Measurements from ENCODE around the gene DCXR. TPM values are rescaled to one million over a fixed set of nuclear protein-coding genes. Genes with fewer than 3 reads are reported as not detected.
A peak's percentile ranks its signal among the peaks of the same experiment; 100 is the strongest.

DCXR gene
- total RNA-seq, 2 experiments from 2014 or later: 110 to 115 TPM

DNA sequence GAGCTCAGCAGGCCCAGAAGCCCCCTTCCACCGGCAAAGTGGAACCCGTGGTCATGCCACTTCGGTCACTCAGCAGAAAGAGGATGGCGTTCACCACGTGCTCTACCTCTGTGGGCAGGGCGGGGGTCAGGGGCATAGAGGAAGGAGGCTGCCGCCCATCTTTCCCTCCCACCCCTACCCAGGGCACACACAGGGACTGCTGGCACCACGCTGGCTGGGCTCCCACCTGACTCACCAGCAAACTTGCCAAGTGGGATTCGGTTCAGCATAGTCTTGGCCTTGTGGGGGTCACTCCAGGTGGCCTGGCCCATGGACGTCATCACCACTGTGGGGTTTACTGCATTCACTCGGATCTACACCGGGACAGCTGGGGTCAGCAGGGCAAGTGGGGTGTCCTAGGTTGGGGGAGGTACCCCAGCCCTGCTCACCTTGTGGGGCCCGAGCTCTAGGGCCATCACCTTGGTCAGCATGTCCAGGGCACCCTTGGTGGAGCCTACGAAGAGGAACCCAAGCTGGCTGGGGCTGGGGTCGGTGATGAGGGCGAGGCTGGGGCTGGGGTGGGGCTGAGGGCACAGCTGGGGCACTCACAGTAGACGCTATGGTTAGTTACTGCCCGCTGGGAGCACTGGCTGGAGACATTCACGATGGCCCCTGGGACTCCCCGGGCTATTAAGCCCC lies 1.4 kb downstream of the DCXR start:
- POLR2A ChIA-PET: interaction anchor here (0.7 to 1.2 kb wide), 2 partner anchors 13 to 15 kb away, joined by 3 read pairs; partner anchors contain the start of genes CENPX and LRRC45
- DNase-seq: no peak
- no peak overlapping the region for H3K27ac Mint-ChIP-seq
- no peak for ATAC-seq (ENCODE audit: low read depth)
- H3K4me1 Mint-ChIP-seq: peaks cover 20% of the 10 kb centered on the region
- no peaks in the 10 kb centered on the region for H3K9me3 Mint-ChIP-seq
- no peaks in the 10 kb centered on the region for H3K27me3 Mint-ChIP-seq
- H3K4me3 Mint-ChIP-seq: peak overlapping the region; percentile 91
- peaks cover 9% of the 10 kb centered on the region for H3K36me3 Mint-ChIP-seq

- no peak for DNase-seq
- POLR2A ChIA-PET: interaction anchor here (0.7 to 1.0 kb wide), 2 partner anchors 13 to 63 kb away, joined by 3 to 4 read pairs; partner anchors contain the start of genes CENPX, FASN and LRRC45
- Mint-ChIP-seq H3K27me3 (no peaks in the 10 kb centered on the region), H3K36me3 (peaks cover 9% of the 10 kb centered on the region), H3K4me1 (peaks cover 21% of the 10 kb centered on the region), H3K4me3 (peak overlapping the region; percentile 29), H3K9me3 (no peaks in the 10 kb centered on the region), H3K27ac (no peak overlapping the region)
- no peak for ATAC-seq (ENCODE audit: low read depth)
Observed at GRCh38 chr17:82035488-82035887, 2.0 kb downstream of the DCXR start.

DNA sequence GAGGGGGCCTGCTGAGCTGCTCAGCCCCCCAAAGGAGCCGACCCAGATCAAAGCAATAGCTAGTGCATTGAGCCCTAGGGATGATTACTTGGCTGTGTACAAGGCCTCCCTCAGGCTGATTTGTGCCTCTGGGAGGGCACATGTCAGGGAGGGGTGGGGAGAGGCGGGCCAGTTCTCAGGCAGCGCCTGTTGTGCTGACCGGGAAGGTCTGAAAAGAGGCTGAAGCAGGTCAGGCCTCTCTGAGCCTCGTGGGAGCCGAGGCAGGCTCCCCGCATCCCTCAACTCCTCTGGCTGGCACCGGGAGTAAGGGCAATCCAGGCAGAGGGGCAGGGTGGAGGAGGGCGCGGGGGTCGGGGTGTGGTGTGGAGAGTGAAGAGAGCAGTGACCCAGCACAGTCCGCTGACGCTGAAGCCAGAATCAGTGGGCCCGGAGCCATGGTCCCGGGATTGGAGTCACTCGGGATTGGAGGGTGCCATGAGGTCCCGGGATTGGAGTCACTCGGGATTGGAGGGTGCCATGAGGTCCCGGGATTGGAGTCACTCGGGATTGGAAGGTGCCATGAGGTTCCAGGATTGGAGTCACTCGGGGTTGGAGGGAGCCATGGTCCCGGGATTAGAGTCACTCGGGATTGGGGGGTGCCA lies 3.0 kb downstream of the DCXR start:
- Mint-ChIP-seq H3K4me1 (peaks cover 25% of the 10 kb centered on the region), H3K36me3 (peaks cover 12% of the 10 kb centered on the region), H3K4me3 (no peak overlapping the region), H3K27ac (no peak overlapping the region), H3K9me3 (no peaks in the 10 kb centered on the region), H3K27me3 (no peaks in the 10 kb centered on the region)
- POLR2A ChIA-PET: interaction anchor here (1.0 kb wide), 1 partner anchor 64 kb away, joined by 4 read pairs; the partner anchor contains the start of gene FASN
- ATAC-seq (ENCODE audit: low read depth) (no peak), DNase-seq (no peak)

GRCh38 chr17:82033359-82034085 lies 4.0 kb downstream of the DCXR start:
- peaks cover 13% of the 10 kb centered on the region for H3K36me3 Mint-ChIP-seq
- ATAC-seq (ENCODE audit: low read depth): no peak

GRCh38 chr17:82031885-82032627 lies 5.4 kb downstream of the DCXR start:
- H3K9me3 Mint-ChIP-seq: no peaks in the 10 kb centered on the region
- H3K27ac Mint-ChIP-seq: no peak overlapping the region
- DNase-seq (peak; percentile 68), ATAC-seq (ENCODE audit: low read depth) (peak; percentile 40)
- H3K27me3 Mint-ChIP-seq: no peaks in the 10 kb centered on the region
- H3K4me1 Mint-ChIP-seq: peaks cover 15% of the 10 kb centered on the region
- peaks cover 13% of the 10 kb centered on the region for H3K36me3 Mint-ChIP-seq
- H3K4me3 Mint-ChIP-seq: peak overlapping the region; percentile 44
- POLR2A ChIA-PET: interaction anchor here (0.9 to 1.0 kb wide), 3 partner anchors 9 to 124 kb away, joined by 3 read pairs; partner anchors contain the start of genes CENPX and LRRC45

More at GRCh38 chr17:82033359-82034085, 4.0 kb downstream of the DCXR start:
- Mint-ChIP-seq H3K27ac (no peak overlapping the region), H3K4me3 (no peak overlapping the region), H3K27me3 (no peaks in the 10 kb centered on the region), H3K9me3 (no peaks in the 10 kb centered on the region), H3K4me1 (peaks cover 18% of the 10 kb centered on the region)
- DNase-seq: no peak
- POLR2A ChIA-PET: no interaction called here

- no peaks in the 10 kb centered on the region for H3K9me3 Mint-ChIP-seq
- H3K27ac Mint-ChIP-seq: peak within 1 kb of the TSS; percentile 71
- peak within 1 kb of the TSS; percentile 77 for H3K4me3 Mint-ChIP-seq
- DNase-seq (no peak), ATAC-seq (ENCODE audit: low read depth) (peak; percentile 28)
- H3K4me1 Mint-ChIP-seq: peaks cover 17% of the 10 kb centered on the region
- POLR2A ChIA-PET: interaction anchor here (0.6 to 1.5 kb wide), 5 partner anchors 8 to 236 kb away, joined by 3 to 7 read pairs (median 3); partner anchors contain the start of genes CENPX and LRRC45
- H3K27me3 Mint-ChIP-seq: no peaks in the 10 kb centered on the region
- H3K36me3 Mint-ChIP-seq: peaks cover 13% of the 10 kb centered on the region
Observed at GRCh38 chr17:82031303-82031884, 6.1 kb downstream of the DCXR start, which contains the start of gene RAC3. Gene RAC3 (plus strand): TSS chr17:82031678. CDS start chr17:82031762, 84 bp downstream.

DNA sequence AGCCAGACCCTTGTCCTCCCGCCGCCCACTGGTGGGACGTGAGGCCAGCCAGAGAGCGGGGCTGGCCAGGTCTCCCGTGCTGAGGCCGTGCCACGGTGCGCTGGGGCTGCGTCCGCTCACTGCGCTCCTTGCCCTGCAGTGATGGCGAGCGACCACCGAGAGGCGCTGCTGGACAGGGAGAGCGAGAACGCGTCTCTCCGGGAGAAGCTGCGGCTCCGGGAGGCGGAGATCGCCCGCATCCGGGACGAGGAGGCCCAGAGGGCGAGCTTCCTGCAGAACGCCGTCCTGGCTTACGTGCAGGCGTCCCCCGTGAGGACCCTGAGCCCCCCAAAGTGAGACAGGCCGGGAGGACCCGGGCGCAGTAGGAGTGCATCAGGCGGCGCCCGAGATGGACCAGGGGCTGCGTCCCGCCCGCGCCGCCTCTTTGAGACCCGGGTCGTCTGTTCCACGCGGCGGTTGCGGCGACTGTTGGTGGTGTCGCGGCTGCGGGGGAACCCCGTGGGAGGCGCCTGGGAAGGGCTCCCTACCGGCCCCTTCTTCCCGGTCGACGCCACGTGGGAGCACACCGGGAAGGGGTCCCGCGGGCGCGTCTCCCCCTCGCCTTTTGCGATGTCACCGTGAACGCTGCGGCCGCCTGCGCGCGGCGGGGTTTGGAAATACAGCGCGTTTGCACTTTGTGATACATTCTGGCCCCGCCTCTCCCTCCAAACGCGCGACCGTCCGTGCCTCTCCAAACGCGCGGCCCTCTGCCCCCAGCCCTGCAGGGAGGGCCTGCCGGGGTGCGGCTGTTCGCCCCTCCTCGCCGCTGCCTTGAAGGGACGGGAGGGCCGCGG lies 6.8 kb downstream of the DCXR start:
- peaks cover 16% of the 10 kb centered on the region for H3K4me1 Mint-ChIP-seq
- peak overlapping the region; percentile 77 for H3K4me3 Mint-ChIP-seq
- no peaks in the 10 kb centered on the region for H3K9me3 Mint-ChIP-seq
- no peaks in the 10 kb centered on the region for H3K27me3 Mint-ChIP-seq
- ATAC-seq (ENCODE audit: low read depth): peak; percentile 69
- H3K36me3 Mint-ChIP-seq: peaks cover 13% of the 10 kb centered on the region
- H3K27ac Mint-ChIP-seq: peak overlapping the region; percentile 71
- DNase-seq: peak; percentile 91
- POLR2A ChIA-PET: interaction anchor here (0.6 to 1.7 kb wide), 12 partner anchors 7 to 287 kb away, joined by 3 to 9 read pairs (median 4); partner anchors contain the start of genes CD7, CENPX, FASN and LRRC45

- Mint-ChIP-seq H3K27me3 (no peaks in the 10 kb centered on the region), H3K4me1 (peaks cover 11% of the 10 kb centered on the region), H3K4me3 (no peak overlapping the region), H3K36me3 (peaks cover 8% of the 10 kb centered on the region), H3K9me3 (no peaks in the 10 kb centered on the region), H3K27ac (no peak overlapping the region)
- POLR2A ChIA-PET: interaction anchor here (0.9 to 1.7 kb wide), 9 partner anchors 8 to 125 kb away, joined by 3 to 9 read pairs (median 3); partner anchors contain the start of gene FASN
- DNase-seq (no peak), ATAC-seq (ENCODE audit: low read depth) (no peak)
Observed at GRCh38 chr17:82029990-82030469, 7.5 kb downstream of the DCXR start.

- H3K36me3 Mint-ChIP-seq: peaks cover 6% of the 10 kb centered on the region
- H3K27me3 Mint-ChIP-seq: no peaks in the 10 kb centered on the region
- H3K4me1 Mint-ChIP-seq: peaks cover 11% of the 10 kb centered on the region
- DNase-seq: no peak
- H3K27ac Mint-ChIP-seq: peak overlapping the region; percentile 16
- peak overlapping the region; percentile 60 for H3K4me3 Mint-ChIP-seq
- no peak for ATAC-seq (ENCODE audit: low read depth)
- no peaks in the 10 kb centered on the region for H3K9me3 Mint-ChIP-seq
- POLR2A ChIA-PET: interaction anchor here (1.0 to 1.7 kb wide), 3 partner anchors 9 to 126 kb away, joined by 3 to 9 read pairs (median 3); partner anchors contain the start of gene FASN
Observed at GRCh38 chr17:82029391-82029790, 8.1 kb downstream of the DCXR start.

- H3K27ac Mint-ChIP-seq: no peak overlapping the region
- ATAC-seq (ENCODE audit: low read depth) (no peak), DNase-seq (no peak)
- H3K27me3 Mint-ChIP-seq: no peaks in the 10 kb centered on the region
- H3K4me3 Mint-ChIP-seq: no peak overlapping the region
- peaks cover 6% of the 10 kb centered on the region for H3K36me3 Mint-ChIP-seq
- H3K4me1 Mint-ChIP-seq: peaks cover 14% of the 10 kb centered on the region
- no peaks in the 10 kb centered on the region for H3K9me3 Mint-ChIP-seq
- POLR2A ChIA-PET: interaction anchor here (1.7 kb wide), 1 partner anchor 70 kb away, joined by 9 read pairs; the partner anchor contains the start of gene FASN
Observed at GRCh38 chr17:82028966-82029365, 8.5 kb downstream of the DCXR start.

DNA sequence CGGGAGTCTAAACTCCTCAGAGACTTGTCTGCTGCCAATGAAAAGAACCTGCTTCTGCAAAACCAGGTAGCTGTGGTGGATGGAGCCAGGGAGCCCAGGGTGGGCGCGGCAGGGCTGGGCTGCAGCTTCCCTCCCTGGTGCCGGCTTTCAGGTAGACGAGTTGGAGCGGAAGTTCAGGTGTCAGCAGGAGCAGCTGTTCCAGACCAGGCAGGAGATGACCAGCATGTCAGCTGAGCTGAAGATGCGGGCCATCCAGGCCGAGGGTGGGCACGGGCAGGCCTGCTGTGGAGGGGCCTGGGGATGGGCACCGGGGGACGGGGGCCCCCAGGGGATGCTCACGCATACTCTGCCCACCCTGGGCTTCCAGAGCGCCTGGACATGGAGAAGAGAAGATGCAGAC lies 9.3 kb downstream of the DCXR start:
- POLR2A ChIA-PET: no interaction called here
- H3K27ac Mint-ChIP-seq: no peak overlapping the region
- H3K9me3 Mint-ChIP-seq: no peaks in the 10 kb centered on the region
- peaks cover 6% of the 10 kb centered on the region for H3K36me3 Mint-ChIP-seq
- peaks cover 15% of the 10 kb centered on the region for H3K4me1 Mint-ChIP-seq
- no peaks in the 10 kb centered on the region for H3K27me3 Mint-ChIP-seq
- no peak for DNase-seq
- no peak for ATAC-seq (ENCODE audit: low read depth)
- no peak overlapping the region for H3K4me3 Mint-ChIP-seq
